Kidney glomerular epithelial cell (primary cell): Measurements from ENCODE around the gene CCND3.
A peak's percentile ranks its signal among the peaks of the same experiment; 100 is the strongest.
"Not testable (repeated sequence)": the region's sequence is repeated elsewhere in the genome, so short reads cannot be mapped to it uniquely, and the experiment has no call there.

ENCODE experiments used
- DNase-seq: peaks from one replicate; lab custom pipeline; 2025; lab: John Stamatoyannopoulos, UW

Gene CCND3

DNA sequence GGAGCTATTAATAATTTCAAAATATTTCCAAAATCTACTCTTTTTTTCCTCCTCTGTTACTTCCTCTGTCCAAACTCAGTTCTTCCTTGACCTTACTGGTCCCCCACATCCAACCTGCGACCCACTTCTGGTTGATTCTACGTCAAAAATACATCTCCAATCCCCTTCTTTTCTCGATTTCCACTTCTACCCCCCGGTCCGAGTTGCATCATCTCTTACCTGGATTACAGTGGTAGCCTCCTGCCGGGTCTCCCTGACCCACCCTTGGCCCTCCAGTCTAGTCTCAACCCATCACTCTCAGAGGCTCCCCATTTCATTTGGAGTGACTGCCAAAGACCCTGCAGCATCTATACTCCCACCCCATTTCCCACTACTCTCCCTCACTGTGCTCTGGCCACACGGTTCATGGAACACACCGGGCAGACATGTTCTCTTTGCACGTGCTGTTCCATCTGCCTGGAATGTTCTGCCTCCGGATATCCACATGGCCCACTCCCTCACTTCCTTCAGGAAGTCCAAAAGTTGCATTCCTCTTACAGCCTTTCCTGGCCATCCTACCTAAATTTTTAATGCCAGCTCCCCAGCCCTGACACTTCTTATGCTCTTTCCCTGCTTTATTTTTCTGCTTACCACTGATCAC, 6.1 kb upstream of the CCND3 start:
- DNase-seq = no peak

DNA sequence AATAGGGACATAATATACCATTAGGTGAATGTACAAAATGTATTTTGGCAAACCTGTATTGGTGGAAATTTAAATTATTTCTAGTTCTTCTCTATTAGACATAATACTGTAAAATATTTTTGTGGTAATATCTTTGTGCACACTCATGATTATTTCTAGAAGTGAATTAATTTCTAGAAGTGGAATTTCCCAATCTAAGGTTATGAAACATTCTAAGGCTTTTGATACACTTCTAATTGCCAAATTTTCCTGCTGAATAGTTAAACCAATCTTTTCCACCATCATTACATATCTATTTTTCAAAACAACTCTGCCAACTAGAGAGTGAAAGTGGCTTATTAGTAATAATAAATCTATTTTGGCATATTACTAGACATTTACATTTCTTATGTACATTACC, 1.8 kb upstream of the CCND3 start:
- DNase-seq = no peak

DNA sequence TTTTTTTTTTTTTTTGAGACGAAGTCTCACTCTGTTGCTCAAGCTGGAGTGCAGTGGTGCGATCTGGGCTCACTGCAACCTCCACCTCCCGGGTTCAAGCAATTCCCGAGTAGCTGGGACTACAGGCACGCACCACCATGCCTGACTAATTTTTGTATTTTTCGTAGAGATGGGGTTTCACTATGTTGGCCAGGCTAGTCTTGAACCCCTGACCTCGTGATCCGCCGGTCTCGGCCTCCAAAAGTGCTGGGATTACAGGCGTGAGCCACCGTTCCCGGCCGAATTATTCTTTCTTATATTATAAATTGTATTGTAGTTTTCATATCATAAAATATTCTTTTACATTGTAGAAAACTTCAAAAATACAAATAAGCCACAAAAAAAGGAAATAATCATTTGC, 1.3 kb upstream of the CCND3 start:
- not testable (repeated sequence) for DNase-seq

DNA sequence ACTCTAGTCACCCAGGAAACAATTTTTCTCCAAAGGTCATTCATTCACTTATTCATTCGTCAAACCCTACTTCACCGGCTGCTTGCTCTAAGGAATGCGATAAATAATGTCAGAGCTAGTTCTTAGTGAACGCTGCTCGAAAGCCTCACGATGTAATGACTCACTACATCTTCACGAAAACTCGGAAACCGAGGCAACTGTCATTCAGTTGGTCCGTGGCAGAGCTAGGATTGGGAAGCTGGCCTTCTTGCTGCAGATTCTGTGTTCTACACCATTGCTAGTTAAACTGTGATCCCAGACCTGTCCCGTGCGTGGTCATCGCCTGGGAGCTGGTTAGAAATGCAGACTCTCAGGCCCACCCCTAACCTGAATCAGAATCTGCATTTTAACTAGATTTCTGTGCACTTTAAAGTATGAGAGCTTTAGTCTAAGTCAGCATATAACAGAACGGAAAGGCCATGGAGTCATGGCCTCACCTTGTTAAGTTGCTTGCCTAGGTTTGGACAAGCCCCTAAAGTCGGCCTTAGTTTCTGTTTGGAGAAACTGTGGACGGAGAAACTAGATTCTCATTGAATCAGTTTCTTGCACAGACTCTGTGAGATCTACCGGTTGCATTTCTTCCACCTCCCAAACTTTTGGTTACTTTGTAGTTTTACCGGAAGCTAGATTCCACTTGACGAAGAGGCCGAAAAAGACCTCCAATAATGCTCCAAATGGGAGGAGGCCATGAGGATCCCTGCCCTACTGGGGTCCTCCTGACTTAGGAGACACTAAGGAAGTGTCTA, 651 bp upstream of the CCND3 start:
- DNase-seq = peak; percentile 98

DNA sequence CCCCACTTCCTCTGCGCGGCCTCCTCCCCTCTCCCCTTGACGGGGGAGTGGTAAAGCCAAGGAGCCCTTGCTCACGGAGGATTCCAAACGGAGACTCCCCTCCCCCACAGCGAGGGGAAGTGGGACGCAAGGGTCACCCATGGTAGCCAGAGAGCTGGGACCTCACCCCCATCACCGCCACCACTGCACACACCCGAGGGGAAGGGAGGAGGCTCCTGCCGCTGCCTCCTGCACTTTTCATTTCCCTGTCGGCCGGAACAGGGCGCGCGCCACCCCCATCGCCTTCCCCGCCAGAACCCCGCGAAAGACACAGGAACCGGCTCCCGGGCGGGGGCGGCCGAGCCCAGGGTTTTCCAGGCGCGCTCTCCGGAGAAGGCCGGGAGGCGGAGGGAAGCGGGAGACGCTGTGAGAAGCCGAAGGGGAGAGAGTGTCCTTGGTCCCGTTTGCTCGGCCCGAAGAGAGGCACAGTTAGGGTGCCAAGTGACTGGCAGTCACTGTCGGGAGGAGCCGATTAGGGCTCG, 789 bp downstream of the CCND3 start:
- DNase-seq = peak; percentile 15

DNA sequence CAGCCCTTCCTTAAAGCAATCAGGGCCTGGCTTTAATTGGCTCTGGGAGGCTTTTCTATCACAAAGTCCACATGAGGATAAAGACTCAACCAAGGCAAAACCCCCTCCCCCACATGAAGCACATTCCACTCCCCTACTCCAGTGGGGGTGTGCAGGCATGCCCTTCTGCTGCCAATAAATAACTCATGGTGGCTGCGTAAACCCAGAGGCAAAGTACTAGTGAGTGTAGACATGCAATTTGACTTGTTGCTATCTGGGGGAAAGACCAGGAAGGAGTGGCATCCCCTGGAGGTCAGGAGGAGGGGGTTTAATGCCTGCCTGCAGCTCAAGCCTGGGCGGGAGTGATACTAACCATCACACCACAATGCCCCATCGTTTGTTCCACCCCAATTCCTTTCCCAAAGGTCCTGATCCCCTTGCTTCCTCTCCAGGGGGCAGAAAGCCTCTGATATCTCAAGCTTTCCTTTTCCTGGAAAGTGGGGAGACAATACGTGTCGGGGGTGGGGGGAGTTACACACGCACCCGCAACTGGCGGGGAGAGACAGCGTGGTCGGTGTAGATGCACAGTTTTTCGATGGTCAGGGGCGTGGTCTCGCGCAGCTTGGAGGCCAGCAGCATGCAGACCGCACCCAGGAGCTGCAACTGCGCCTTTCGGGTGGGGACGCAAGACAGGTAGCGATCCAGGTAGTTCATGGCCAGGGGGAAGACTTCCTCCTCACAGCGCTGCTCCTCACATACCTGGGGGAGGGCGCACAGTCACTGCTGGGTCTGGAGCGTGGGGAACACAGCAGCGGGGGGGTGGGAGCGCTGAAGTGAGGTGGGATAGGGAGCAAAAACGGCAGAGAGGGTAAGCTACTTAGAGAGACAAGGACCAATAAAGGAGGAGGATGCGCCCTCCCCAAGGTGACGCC, 1.5 kb downstream of the CCND3 start:
- DNase-seq = peak; percentile 38

DNA sequence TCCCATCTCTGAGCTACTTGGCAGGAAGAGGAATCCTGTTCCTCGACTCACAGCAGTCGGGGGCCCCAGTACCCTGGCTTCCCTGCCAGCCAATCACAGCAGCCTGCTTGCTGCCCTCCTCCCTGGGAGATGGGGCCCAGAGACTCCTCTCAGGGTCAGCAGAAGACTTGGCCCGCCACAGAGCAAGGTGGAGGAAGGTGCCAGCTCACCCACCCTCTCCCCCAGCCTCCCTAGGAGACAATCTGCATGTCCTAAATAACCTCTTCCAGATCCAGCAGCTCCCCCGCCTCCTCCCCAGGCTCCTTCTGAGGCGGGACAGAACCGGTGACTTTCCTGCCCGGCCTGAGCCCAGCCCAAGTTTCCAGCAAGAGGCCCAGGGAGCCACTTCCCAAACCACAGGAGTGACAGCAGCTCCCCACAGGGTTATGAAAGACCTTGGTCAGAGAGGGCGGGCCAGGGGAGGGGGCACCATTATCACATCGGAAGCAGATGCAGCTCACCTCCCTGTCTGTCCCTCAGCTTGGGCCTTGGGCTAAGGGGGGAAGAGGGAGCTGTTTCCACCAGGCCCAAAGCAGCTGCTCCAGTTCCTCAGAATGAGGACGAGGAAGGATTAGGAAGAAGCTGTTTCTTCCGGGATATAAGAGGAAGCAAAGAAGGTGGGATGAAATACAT, 2.3 kb downstream of the CCND3 start:
- no peak for DNase-seq

DNA sequence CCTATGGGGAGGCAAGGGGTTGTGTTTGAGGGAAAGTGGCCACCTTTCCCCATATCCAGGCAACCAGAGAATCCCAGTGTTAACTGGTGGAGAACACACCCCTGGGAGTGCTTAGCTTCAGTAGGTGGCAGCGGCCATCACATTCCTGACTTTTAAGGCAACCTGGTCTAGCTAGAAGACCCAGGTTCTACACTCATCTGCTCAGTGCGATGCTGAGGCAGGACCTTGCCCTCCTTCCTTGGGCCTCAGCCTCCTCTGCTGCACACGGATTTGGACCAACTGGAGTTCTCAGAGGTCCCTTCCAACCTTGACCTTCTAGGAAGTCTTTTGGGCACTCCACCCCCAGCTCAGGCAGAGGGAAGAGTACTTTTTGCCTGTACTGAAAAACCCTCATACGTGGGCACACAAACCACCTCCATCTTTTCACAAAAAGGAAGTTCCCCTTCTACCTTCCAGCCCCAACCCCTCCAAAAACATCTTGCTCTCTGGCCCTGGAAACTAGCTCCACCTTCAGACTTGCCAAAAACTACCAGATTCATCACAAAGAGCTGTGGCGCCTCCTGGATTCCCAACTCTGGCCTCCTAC, 2.9 kb downstream of the CCND3 start:
- DNase-seq = no peak

DNA sequence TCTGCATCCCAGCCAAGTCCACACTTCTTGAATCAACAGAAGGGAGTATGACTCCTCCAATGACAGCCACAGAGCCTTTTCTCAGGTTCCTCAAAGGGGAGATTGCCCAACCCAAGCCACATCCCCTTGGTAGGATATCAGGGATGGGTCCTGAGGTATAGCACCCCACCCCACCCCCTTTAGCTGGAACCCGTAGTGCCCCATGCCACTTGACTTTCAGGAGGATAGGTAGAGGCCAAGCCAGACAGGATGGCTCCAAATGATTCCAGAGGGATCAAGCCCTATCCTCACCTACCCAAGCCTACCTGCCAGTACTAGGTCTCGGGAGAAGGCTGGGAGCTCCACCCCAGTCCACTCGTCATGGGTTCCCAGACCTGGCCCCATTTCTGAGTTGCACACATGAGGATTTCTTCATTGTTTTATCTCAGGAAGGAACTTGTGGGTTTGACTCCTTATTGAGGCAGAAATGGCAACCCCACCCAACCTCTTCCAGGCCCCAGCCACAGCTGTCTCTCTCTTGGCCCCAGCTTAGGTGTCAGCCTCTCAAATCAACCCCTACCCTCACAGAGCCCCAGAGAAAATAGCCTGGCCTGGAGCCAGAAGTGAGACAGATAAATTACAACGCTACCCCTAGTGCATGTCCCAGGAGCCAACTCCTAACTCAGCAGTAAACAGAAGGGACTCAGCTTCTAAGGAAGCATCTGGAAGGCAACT, 3.6 kb downstream of the CCND3 start:
- no peak for DNase-seq

DNA sequence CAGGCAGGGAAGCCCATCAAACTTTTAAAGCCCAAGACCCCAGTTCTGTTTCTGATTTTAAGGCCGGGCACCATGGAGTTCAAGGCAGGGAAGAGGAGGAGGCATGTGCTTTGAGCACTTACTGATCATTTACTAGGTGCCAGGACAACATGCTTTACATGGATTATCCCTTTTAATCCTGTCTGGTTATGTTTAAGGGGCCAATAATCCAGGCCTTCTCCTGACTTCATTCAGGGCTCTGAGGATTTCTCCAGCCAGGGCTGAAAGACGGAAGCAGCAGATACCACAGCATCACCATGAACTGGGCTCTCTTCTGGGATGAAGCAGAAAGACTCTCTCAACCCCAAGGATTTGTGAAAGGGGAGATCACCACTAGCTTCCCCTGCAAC, 4.1 kb downstream of the CCND3 start:
- no peak for DNase-seq

DNA sequence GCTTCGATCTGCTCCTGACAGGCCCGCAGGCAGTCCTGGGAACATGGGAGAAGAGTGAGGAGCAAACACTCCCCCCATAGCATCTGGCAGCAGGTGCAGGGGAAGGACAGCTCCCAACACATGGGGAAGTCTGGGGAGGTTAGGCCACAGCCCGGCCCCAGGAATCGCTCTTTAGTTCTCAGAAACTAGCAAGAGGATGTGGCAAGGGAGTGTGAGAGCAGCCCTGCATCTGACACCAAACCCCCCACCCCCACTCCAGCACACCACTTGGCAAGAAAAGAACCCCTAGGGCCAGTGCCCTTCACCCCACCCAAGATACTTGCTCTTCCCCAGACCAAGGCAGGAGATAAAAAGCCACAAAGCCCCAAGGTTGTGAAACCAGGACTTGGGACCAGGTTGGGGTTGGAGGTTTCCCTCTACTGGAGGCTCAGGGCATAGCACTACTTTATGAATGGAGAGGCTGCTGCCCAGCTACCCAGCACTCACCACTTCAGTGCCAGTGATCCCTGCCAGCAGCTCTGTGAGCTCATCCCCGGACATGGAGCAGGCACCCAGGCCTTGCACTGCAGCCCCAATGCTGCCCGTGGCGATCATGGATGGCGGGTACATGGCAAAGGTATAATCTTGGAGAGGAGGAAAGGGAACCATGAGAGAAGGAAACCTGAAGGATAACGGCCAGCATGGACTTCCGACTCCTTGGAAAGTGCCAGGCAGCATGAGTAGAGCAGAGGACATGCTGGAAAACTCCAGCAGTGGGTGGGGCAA, 5.4 kb downstream of the CCND3 start:
- DNase-seq = peak; percentile 72

DNA sequence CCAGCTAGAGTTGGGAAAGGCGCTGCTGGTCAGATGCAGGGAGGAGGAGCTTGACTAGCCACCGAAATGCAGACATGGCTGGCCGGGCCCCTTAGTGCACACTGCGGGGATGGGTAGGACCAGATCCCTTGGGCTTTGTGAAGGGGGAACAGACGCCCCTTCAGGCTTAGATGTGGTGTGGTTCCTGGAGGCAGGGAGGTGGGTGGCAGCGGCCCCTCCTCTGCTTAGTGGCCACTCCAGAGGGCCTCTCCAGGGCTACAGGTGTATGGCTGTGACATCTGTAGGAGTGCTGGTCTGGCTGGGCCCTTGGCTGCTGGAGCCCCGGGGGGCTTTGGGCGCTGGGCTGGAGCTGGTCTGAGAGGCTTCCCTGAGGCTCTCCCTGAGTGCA, 5.9 kb downstream of the CCND3 start:
- no peak for DNase-seq

DNA sequence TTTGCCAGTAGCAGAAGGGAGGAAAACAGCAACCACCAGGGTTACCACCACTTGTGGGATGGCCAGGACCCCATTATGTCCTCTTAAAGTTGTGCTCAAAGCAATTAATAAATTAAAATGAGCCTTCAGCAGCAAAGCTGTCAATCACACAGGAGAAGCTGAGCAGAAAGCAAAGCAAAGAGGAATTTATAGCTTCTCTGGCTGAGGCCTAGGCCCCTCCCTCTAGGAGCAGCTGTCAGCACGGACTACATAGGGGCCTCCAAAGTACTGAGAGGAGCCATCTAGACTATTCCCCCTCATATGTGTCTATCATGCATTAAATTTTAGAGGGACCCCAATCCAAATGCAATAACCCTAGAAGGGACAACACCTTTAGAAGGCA, 6.4 kb downstream of the CCND3 start:
- DNase-seq = no peak

DNA sequence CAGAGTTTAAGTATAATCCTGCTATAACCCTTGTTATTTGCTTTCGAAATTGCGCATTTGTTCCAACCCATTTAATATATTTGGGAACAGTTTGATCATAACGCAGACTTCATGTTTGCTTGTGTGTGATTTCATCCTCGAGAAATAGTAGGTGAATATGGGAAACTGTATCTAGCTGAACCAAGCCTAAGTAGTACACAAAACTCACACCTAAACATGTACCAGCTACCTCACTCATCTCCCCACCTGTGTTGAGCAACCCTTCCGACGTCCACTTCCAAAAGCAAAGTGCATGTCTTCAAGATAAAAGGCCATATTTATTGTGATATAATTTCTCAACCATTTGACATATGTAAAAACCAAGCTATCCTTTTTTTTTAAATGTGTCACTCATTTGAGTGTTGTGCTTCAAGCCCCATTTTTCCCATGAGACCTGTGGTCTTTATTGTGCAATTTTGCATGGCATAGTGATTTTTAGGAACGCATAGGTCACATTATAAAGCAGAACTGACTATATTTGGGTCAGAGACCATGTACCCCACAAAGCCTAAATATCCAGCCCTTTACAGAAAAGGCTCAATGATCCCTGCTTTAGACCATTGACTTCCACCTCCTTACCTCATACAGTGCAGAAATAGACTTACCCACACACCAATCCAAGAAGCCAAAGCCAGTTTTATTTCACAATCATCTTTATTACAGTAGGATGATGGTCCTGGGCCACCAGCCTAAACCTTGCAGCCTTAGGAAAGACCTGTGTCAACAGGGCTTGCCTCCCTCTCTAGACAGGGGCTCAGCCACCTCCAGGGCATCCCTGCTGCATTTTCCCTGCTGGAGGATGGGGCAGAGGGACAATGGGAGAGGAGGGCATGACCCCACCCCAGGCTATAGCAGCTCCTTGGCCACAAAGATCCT, 7.1 kb downstream of the CCND3 start:
- no peak for DNase-seq

DNA sequence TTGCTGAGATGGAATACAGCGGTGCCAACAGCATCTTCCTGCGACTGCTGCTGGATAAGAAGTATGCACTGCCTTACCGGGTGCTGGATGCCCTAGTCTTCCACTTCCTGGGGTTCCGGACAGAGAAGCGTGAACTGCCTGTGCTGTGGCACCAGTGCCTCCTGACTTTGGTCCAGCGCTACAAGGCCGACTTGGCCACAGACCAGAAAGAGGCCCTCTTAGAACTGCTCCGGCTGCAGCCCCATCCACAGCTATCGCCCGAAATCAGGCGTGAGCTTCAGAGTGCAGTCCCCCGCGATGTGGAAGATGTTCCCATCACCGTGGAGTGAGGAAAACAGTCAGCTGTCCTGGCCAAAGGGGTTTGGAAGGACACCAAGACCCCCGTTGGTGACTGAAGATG, 9.2 kb downstream of the CCND3 start:
- no peak for DNase-seq

DNA sequence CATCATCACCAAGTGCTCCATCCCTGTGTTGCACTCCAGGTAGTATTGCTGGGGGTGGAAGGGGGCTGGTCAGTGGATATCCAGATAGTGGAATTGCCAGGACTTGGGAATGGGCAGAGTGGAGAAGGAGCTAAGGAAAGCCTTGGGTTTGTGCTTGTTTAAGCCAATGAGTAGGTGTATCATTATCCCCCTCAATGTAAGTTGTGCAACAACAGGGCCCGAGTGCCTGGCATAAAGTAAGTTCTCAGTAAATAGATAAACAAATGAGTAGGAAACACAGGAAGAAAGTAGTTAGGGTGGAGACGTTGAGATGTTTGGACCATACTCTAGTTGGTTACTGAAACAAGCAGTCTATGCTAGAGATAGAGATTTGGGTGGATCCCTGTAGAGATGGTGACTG, 9.8 kb downstream of the CCND3 start:
- no peak for DNase-seq

DNA sequence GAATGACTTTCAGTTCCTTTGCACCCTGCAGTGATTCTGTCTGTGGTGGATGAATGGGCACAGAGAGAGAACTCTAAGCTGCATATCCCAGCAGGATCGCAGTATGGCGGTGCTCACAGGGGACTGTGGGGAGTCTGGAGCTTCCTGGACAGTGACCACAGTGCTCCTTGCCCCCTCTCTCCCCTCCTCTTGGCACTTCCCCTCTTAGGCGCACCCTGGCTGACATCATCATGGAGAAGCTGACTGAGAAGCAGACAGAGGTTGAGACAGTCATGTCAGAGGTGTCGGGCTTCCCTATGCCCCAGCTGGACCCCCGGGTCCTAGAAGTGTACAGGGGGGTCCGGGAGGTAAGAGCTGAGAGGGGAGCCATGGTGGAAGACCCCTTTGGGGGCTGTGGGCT, 11.7 kb downstream of the CCND3 start:
- DNase-seq = no peak

DNA sequence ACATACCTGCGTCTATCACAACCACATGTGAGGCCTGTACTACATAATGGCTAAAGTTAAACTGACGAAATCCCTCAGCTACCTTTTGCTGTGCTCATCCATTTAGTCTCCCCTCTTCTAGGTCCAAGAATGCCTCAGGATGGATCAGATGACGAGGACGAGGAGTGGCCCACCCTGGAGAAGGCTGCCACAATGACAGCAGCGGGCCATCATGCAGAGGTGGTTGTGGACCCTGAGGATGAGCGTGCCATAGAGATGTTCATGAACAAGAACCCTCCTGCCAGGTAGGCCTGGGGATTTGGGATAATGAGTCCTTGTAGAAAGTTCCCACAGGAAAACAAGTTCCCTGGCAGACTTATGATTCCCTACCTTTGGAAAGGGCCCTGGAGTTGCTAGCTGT, 14.4 kb downstream of the CCND3 start:
- DNase-seq = no peak

DNA sequence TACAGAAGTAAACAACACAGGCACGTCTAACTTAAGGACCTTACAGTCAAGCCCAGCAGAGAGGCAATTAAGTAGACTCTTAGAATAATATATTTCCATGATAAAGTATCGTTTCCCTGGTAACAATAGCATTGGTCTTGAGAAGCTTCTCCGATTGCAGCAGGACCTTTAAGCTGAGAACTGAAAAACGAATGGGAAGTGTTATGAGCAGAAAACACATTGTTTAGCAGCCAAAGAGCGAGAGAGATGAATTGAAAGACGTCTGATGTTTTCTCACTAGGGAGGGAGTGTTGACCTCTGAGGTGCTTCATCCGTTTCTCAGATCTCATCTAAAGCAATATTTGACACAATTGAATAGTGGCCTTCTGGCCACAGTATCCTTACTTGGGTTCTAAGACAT, 19.5 kb downstream of the CCND3 start:
- no peak for DNase-seq

DNA sequence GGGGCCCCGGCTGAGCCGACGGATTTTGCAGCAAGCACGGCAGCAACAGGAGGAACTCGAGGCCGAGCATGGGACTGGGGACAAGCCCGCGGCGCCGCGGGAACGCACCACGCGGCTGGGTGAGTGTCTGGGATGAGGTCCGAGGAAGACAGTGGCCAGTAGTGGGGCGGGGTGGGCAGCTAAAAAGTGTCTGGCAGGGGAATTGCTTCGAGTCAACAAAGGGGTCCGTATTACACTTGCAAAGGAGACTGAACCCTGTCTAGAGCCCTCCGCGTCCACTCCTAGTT, 20.0 kb downstream of the CCND3 start:
- DNase-seq = no peak
